Measurements from ENCODE around the gene FAM83C.

The FAM83C gene

GRCh38 chr20:35286899-35287508 is 5.2 kb downstream of the FAM83C start:
- peaks cover 18% of the 10 kb centered on the region for H3K4me1 Mint-ChIP-seq (ENCODE audit: low read depth)
- no peak overlapping the region for H3K27ac Mint-ChIP-seq
- intact Hi-C loops (cut with micrococcal nuclease) = no loop called here
- peaks cover 24% of the 10 kb centered on the region for H3K36me3 Mint-ChIP-seq (ENCODE audit: low read depth)
- no peak overlapping the region for H3K4me3 Mint-ChIP-seq
- H3K9me3 Mint-ChIP-seq = no peaks in the 10 kb centered on the region
- H3K27me3 Mint-ChIP-seq = peaks cover 5% of the 10 kb centered on the region

GRCh38 chr20:35286077-35286898 is 5.9 kb downstream of the FAM83C start:
- intact Hi-C loops (cut with micrococcal nuclease) = no loop called here
- Mint-ChIP-seq H3K9me3 (no peaks in the 10 kb centered on the region), H3K27ac (no peak overlapping the region), H3K27me3 (peaks cover 5% of the 10 kb centered on the region), H3K4me1 (ENCODE audit: low read depth) (peaks cover 19% of the 10 kb centered on the region), H3K36me3 (ENCODE audit: low read depth) (peaks cover 31% of the 10 kb centered on the region), H3K4me3 (no peak overlapping the region)

- H3K4me1 Mint-ChIP-seq (ENCODE audit: low read depth) = peaks cover 19% of the 10 kb centered on the region
- peaks cover 37% of the 10 kb centered on the region for H3K36me3 Mint-ChIP-seq (ENCODE audit: low read depth)
- H3K27ac Mint-ChIP-seq = no peak overlapping the region
- peaks cover 3% of the 10 kb centered on the region for H3K27me3 Mint-ChIP-seq
- H3K9me3 Mint-ChIP-seq = no peaks in the 10 kb centered on the region
- H3K4me3 Mint-ChIP-seq = no peak overlapping the region
- intact Hi-C loops (cut with micrococcal nuclease) = no loop called here
Observed at GRCh38 chr20:35285806-35286076, 6.5 kb downstream of the FAM83C start.

GRCh38 chr20:35284992-35285805 is 7.0 kb downstream of the FAM83C start:
- intact Hi-C loops (cut with micrococcal nuclease) = no loop called here
- Mint-ChIP-seq H3K36me3 (ENCODE audit: low read depth) (peaks cover 42% of the 10 kb centered on the region), H3K27ac (peak overlapping the region; percentile 82), H3K4me3 (peak overlapping the region; percentile 74), H3K27me3 (peaks cover 3% of the 10 kb centered on the region), H3K9me3 (no peaks in the 10 kb centered on the region), H3K4me1 (ENCODE audit: low read depth) (peaks cover 23% of the 10 kb centered on the region)

GRCh38 chr20:35284267-35284991 is 7.8 kb downstream of the FAM83C start, which contains the start of gene EIF6:
Gene EIF6, minus strand, starts transcription at chr20:35284772. Its CDS starts 285 bp downstream, at chr20:35284487.
- peaks cover 3% of the 10 kb centered on the region for H3K27me3 Mint-ChIP-seq
- H3K9me3 Mint-ChIP-seq = no peaks in the 10 kb centered on the region
- peaks cover 50% of the 10 kb centered on the region for H3K36me3 Mint-ChIP-seq (ENCODE audit: low read depth)
- H3K4me3 Mint-ChIP-seq = peak within 1 kb of the TSS; percentile 74
- peaks cover 31% of the 10 kb centered on the region for H3K4me1 Mint-ChIP-seq (ENCODE audit: low read depth)
- H3K27ac Mint-ChIP-seq = peak within 1 kb of the TSS; percentile 82
- intact Hi-C loops (cut with micrococcal nuclease) = no loop called here

- Mint-ChIP-seq H3K27ac (peak overlapping the region; percentile 82), H3K4me1 (ENCODE audit: low read depth) (peaks cover 36% of the 10 kb centered on the region), H3K9me3 (no peaks in the 10 kb centered on the region), H3K27me3 (peaks cover under 1% of the 10 kb centered on the region), H3K4me3 (peak overlapping the region; percentile 74), H3K36me3 (ENCODE audit: low read depth) (peaks cover 58% of the 10 kb centered on the region)
- intact Hi-C loops (cut with micrococcal nuclease) = no loop called here
Observed at GRCh38 chr20:35283441-35284266, 8.6 kb downstream of the FAM83C start.

- Mint-ChIP-seq H3K36me3 (ENCODE audit: low read depth) (peaks cover 78% of the 10 kb centered on the region), H3K9me3 (no peaks in the 10 kb centered on the region), H3K27ac (no peak overlapping the region), H3K27me3 (no peaks in the 10 kb centered on the region), H3K4me1 (ENCODE audit: low read depth) (peaks cover 50% of the 10 kb centered on the region), H3K4me3 (no peak overlapping the region)
- intact Hi-C loops (cut with micrococcal nuclease) = no loop called here
Observed at GRCh38 chr20:35281506-35282101, 10.6 kb downstream of the FAM83C start.

GRCh38 chr20:35280523-35280922 is 11.7 kb downstream of the FAM83C start:
- Mint-ChIP-seq H3K36me3 (ENCODE audit: low read depth) (peaks cover 89% of the 10 kb centered on the region), H3K4me1 (ENCODE audit: low read depth) (peaks cover 60% of the 10 kb centered on the region)
- intact Hi-C loops (cut with micrococcal nuclease) = no loop called here

GRCh38 chr20:35279533-35280174 is 12.6 kb downstream of the FAM83C start:
- Mint-ChIP-seq H3K36me3 (ENCODE audit: low read depth) (peaks cover 94% of the 10 kb centered on the region), H3K4me3 (no peak overlapping the region)

More at GRCh38 chr20:35280523-35280922, 11.7 kb downstream of the FAM83C start:
- Mint-ChIP-seq H3K4me3 (no peak overlapping the region), H3K9me3 (no peaks in the 10 kb centered on the region), H3K27ac (peak overlapping the region; percentile 94), H3K27me3 (no peaks in the 10 kb centered on the region)

GRCh38 chr20:35279040-35279439 is 13.2 kb downstream of the FAM83C start:
- H3K27ac Mint-ChIP-seq = peak overlapping the region; percentile 94
- intact Hi-C loops (cut with micrococcal nuclease) = loop anchor here (5.0 kb wide), 1 partner anchor 187 kb away; the partner anchor contains the start of gene TRPC4AP
- no peaks in the 10 kb centered on the region for H3K27me3 Mint-ChIP-seq
- no peak overlapping the region for H3K4me3 Mint-ChIP-seq
- no peaks in the 10 kb centered on the region for H3K9me3 Mint-ChIP-seq
- peaks cover 60% of the 10 kb centered on the region for H3K4me1 Mint-ChIP-seq (ENCODE audit: low read depth)
- H3K36me3 Mint-ChIP-seq (ENCODE audit: low read depth) = peaks cover 94% of the 10 kb centered on the region

More at GRCh38 chr20:35279533-35280174, 12.6 kb downstream of the FAM83C start:
- intact Hi-C loops (cut with micrococcal nuclease) = loop anchor here (5.0 kb wide), 1 partner anchor 187 kb away; the partner anchor contains the start of gene TRPC4AP
- Mint-ChIP-seq H3K27ac (peak overlapping the region; percentile 94), H3K27me3 (no peaks in the 10 kb centered on the region), H3K4me1 (ENCODE audit: low read depth) (peaks cover 59% of the 10 kb centered on the region), H3K9me3 (no peaks in the 10 kb centered on the region)

GRCh38 chr20:35277531-35278395 is 14.5 kb downstream of the FAM83C start, which contains the start of gene MMP24OS:
Gene MMP24OS, minus strand, starts transcription at chr20:35278122. Its CDS starts 193 bp downstream, at chr20:35277929.
- intact Hi-C loops (cut with micrococcal nuclease) = loop anchor here (5.0 kb wide), 1 partner anchor 185 kb away; the partner anchor contains the start of gene TRPC4AP
- no peaks in the 10 kb centered on the region for H3K27me3 Mint-ChIP-seq
- no peaks in the 10 kb centered on the region for H3K9me3 Mint-ChIP-seq
- H3K4me3 Mint-ChIP-seq = peak within 1 kb of the TSS; percentile 100
- peak within 1 kb of the TSS; percentile 94 for H3K27ac Mint-ChIP-seq
- peaks cover 58% of the 10 kb centered on the region for H3K4me1 Mint-ChIP-seq (ENCODE audit: low read depth)
- H3K36me3 Mint-ChIP-seq (ENCODE audit: low read depth) = peaks cover 99% of the 10 kb centered on the region

All from dendritic cell treated with granulocyte-macrophage colony-stimulating factor and Interleukin-4, amounts not matched to agents 40 ng/mL and 50 ng/mL, for 4 days (primary cell).